ENCODE results near the gene UBE2D1. TPM values are rescaled to one million over a fixed set of nuclear protein-coding genes. Genes with fewer than 3 reads are reported as not detected.

UBE2D1 gene
- total and polyA plus RNA-seq, 9 of the 15 experiments (the other 6 are each of a cell fraction or from before 2014, with no cell fraction given): 4.1 to 24.4 (median 12.3) TPM

DNA sequence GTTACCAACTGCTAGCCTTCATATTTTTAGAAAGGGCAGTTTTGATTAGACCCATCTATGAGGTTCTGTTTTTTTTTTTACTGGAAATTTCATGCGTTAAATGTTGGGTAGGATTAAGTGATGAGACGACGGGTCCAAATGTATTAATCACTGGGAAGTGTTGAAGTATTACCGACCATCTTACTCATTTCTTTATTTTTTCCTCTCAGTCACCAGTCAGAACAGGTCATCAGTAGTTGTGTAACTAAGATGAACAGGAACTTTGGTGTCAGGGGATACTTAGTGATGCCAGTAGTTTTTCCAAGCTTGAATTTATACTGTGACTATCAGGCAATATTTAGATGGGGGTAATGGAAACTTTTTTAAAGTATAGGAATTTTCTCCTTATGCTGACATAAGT, 64.6 kb downstream of the UBE2D1 start:
- no peak for ATAC-seq
- no peak overlapping the region for H2AFZ ChIP-seq (ENCODE audit: low read depth, low read length)
- H3K27me3 ChIP-seq (ENCODE audit: control insufficient read depth in 2 of 2, insufficient read depth in 2 of 2, low read length in 2 of 2): no peaks in the 10 kb centered on the region
- H3K9me3 ChIP-seq (replicated peaks; ENCODE audit: control insufficient read depth, insufficient read depth, low read depth, low read length): no peaks in the 10 kb centered on the region
- H4K20me1 ChIP-seq (replicated peaks; ENCODE audit: control insufficient read depth, insufficient read depth, low read length): no peaks in the 10 kb centered on the region
- no peak for DNase-seq (ENCODE audit: extremely low read depth in 1 of 4, low spot score in 3 of 4)
- CTCF ChIA-PET (ENCODE audit: low intra/inter-chr PET ratio): no interaction called here
- POLR2A ChIA-PET: interaction anchor here (0.6 to 0.8 kb wide), 2 partner anchors 14 to 98 kb away, joined by 3 to 4 read pairs; partner anchors contain the start of gene TFAM
- no peaks in the 10 kb centered on the region for H3K9me1 ChIP-seq (ENCODE audit: control insufficient read depth, insufficient read depth, low read length)
- H3K36me3 ChIP-seq (ENCODE audit: control insufficient read depth, insufficient read depth, low read length): peaks cover 42% of the 10 kb centered on the region
- in situ Hi-C loops (cut with MboI) (no loop called here), intact Hi-C loops (cut with micrococcal nuclease) (no loop called here)
- H3K79me2 ChIP-seq (ENCODE audit: control insufficient read depth, insufficient read depth, low read length): no peaks in the 10 kb centered on the region
- no TSS peak for BruUV-seq (replicated peaks)
- TF ChIP-seq NFXL1 (CRISPR knock-in tag; IDR thresholded peaks at IDR 0.05) (no peak), PATZ1 (CRISPR knock-in tag; IDR thresholded peaks at IDR 0.05; ENCODE audit: borderline replicate concordance) (no peak), HNRNPUL1 (IDR thresholded peaks at IDR 0.05; ENCODE audit: low read length) (no peak), ZNF699 (CRISPR knock-in tag; IDR thresholded peaks at IDR 0.05; ENCODE audit: insufficient replicate concordance) (no peak), FOXK2 (conservative IDR thresholded peaks at IDR 0.05 in 1 of 2, IDR thresholded peaks at IDR 0.05 in 1 of 2; ENCODE audit: low read depth in 2 of 2) (no peak), ZEB2 (IDR thresholded peaks at IDR 0.05) (no peak), AFF1 (IDR thresholded peaks at IDR 0.05; ENCODE audit: low read depth in 1 of 2, partially characterized antibody in 2 of 2) (no peak), E2F3 (CRISPR knock-in tag; IDR thresholded peaks at IDR 0.05) (no peak), ZFP1 (CRISPR knock-in tag; IDR thresholded peaks at IDR 0.05) (no peak)
- H3K4me3 ChIP-seq: no peak overlapping the region
- WGBS (ENCODE audit: insufficient coverage, low coverage, missing lambda C conversion rate): 88% methylated on average over 4 of the region's 4 CpGs
- no peak overlapping the region for H3K27ac ChIP-seq (ENCODE audit: extremely low read depth, low read depth, low read length)
- H3K4me2 ChIP-seq (ENCODE audit: insufficient read depth, low read length): no peak overlapping the region
- H3K4me1 ChIP-seq (replicated peaks in 1 of 2; ENCODE audit: control insufficient read depth in 2 of 2, insufficient read depth in 2 of 2, low read length in 2 of 2): no peaks in the 10 kb centered on the region
- no peak overlapping the region for H3K9ac ChIP-seq (ENCODE audit: insufficient read depth in 1 of 2, low read depth in 2 of 2, low read length in 2 of 2)
- no peak for FAIRE-seq

Measured in K562 (cell line).